ENCODE results near the gene SEMA3D.

SEMA3D gene

GRCh38 chr7:85081392-85081791 lies 105.5 kb downstream of the SEMA3D start:
- Histone ChIP-seq H3K4me3 (ENCODE audit: low read depth, low read length) (no peak overlapping the region), H3K36me3 (ENCODE audit: insufficient read depth, low read length) (no peaks in the 10 kb centered on the region), H3K4me1 (ENCODE audit: control insufficient read depth, insufficient read depth, low read length, unreplicated experiment) (no peaks in the 10 kb centered on the region), H2AFZ (ENCODE audit: low read length, unreplicated experiment) (no peak overlapping the region), H3K27ac (ENCODE audit: low read depth, low read length) (no peak overlapping the region), H3K79me2 (ENCODE audit: control insufficient read depth, insufficient read depth, low read length, unreplicated experiment) (no peaks in the 10 kb centered on the region), H3K27me3 (ENCODE audit: insufficient read depth, low read length) (no peaks in the 10 kb centered on the region)

GRCh38 chr7:85079434-85079833 lies 107.4 kb downstream of the SEMA3D start:
- no peaks in the 10 kb centered on the region for H3K4me1 ChIP-seq (ENCODE audit: control insufficient read depth, insufficient read depth, low read length, unreplicated experiment)
- H2AFZ ChIP-seq (ENCODE audit: low read length, unreplicated experiment): no peak overlapping the region
- H3K27ac ChIP-seq (ENCODE audit: low read depth, low read length): no peak overlapping the region
- H3K36me3 ChIP-seq (ENCODE audit: insufficient read depth, low read length): no peaks in the 10 kb centered on the region
- H3K79me2 ChIP-seq (ENCODE audit: control insufficient read depth, insufficient read depth, low read length, unreplicated experiment): no peaks in the 10 kb centered on the region
- H3K27me3 ChIP-seq (ENCODE audit: insufficient read depth, low read length): no peaks in the 10 kb centered on the region
- no peak overlapping the region for H3K4me3 ChIP-seq (ENCODE audit: low read depth, low read length)

- H3K27me3 ChIP-seq (ENCODE audit: insufficient read depth, low read length): no peaks in the 10 kb centered on the region
- H3K4me1 ChIP-seq (ENCODE audit: control insufficient read depth, insufficient read depth, low read length, unreplicated experiment): no peaks in the 10 kb centered on the region
- H3K36me3 ChIP-seq (ENCODE audit: insufficient read depth, low read length): no peaks in the 10 kb centered on the region
- no peak overlapping the region for H3K4me3 ChIP-seq (ENCODE audit: low read depth, low read length)
- no peaks in the 10 kb centered on the region for H3K79me2 ChIP-seq (ENCODE audit: control insufficient read depth, insufficient read depth, low read length, unreplicated experiment)
- no peak overlapping the region for H3K27ac ChIP-seq (ENCODE audit: low read depth, low read length)
- no peak overlapping the region for H2AFZ ChIP-seq (ENCODE audit: low read length, unreplicated experiment)
Measured at GRCh38 chr7:85078181-85078580, 108.7 kb downstream of the SEMA3D start.

- Histone ChIP-seq H3K79me2 (ENCODE audit: control insufficient read depth, insufficient read depth, low read length, unreplicated experiment) (no peaks in the 10 kb centered on the region), H3K36me3 (ENCODE audit: insufficient read depth, low read length) (no peaks in the 10 kb centered on the region), H3K4me3 (ENCODE audit: low read depth, low read length) (no peak overlapping the region), H3K27me3 (ENCODE audit: insufficient read depth, low read length) (no peaks in the 10 kb centered on the region), H3K4me1 (ENCODE audit: control insufficient read depth, insufficient read depth, low read length, unreplicated experiment) (peaks cover 7% of the 10 kb centered on the region), H2AFZ (ENCODE audit: low read length, unreplicated experiment) (no peak overlapping the region), H3K27ac (ENCODE audit: low read depth, low read length) (no peak overlapping the region)
Measured at GRCh38 chr7:85075864-85076263, 111.0 kb downstream of the SEMA3D start.

GRCh38 chr7:85074992-85075391 lies 111.9 kb downstream of the SEMA3D start:
- Histone ChIP-seq H3K27ac (ENCODE audit: low read depth, low read length) (no peak overlapping the region), H2AFZ (ENCODE audit: low read length, unreplicated experiment) (no peak overlapping the region), H3K36me3 (ENCODE audit: insufficient read depth, low read length) (no peaks in the 10 kb centered on the region), H3K27me3 (ENCODE audit: insufficient read depth, low read length) (no peaks in the 10 kb centered on the region), H3K79me2 (ENCODE audit: control insufficient read depth, insufficient read depth, low read length, unreplicated experiment) (no peaks in the 10 kb centered on the region), H3K4me3 (ENCODE audit: low read depth, low read length) (no peak overlapping the region), H3K4me1 (ENCODE audit: control insufficient read depth, insufficient read depth, low read length, unreplicated experiment) (peaks cover 8% of the 10 kb centered on the region)

- no peak overlapping the region for H2AFZ ChIP-seq (ENCODE audit: low read length, unreplicated experiment)
- no peaks in the 10 kb centered on the region for H3K27me3 ChIP-seq (ENCODE audit: insufficient read depth, low read length)
Measured at GRCh38 chr7:85074016-85074415, 112.8 kb downstream of the SEMA3D start.

GRCh38 chr7:85070967-85071628 lies 115.8 kb downstream of the SEMA3D start:
- Histone ChIP-seq H2AFZ (ENCODE audit: low read length, unreplicated experiment) (no peak overlapping the region), H3K27me3 (ENCODE audit: insufficient read depth, low read length) (no peaks in the 10 kb centered on the region), H3K4me3 (ENCODE audit: low read depth, low read length) (no peak overlapping the region), H3K36me3 (ENCODE audit: insufficient read depth, low read length) (no peaks in the 10 kb centered on the region), H3K27ac (ENCODE audit: low read depth, low read length) (no peak overlapping the region), H3K79me2 (ENCODE audit: control insufficient read depth, insufficient read depth, low read length, unreplicated experiment) (no peaks in the 10 kb centered on the region), H3K4me1 (ENCODE audit: control insufficient read depth, insufficient read depth, low read length, unreplicated experiment) (peaks cover 26% of the 10 kb centered on the region)

More at GRCh38 chr7:85074016-85074415, 112.8 kb downstream of the SEMA3D start:
- no peaks in the 10 kb centered on the region for H3K79me2 ChIP-seq (ENCODE audit: control insufficient read depth, insufficient read depth, low read length, unreplicated experiment)
- no peaks in the 10 kb centered on the region for H3K36me3 ChIP-seq (ENCODE audit: insufficient read depth, low read length)
- H3K4me1 ChIP-seq (ENCODE audit: control insufficient read depth, insufficient read depth, low read length, unreplicated experiment): peaks cover 14% of the 10 kb centered on the region
- H3K4me3 ChIP-seq (ENCODE audit: low read depth, low read length): no peak overlapping the region
- H3K27ac ChIP-seq (ENCODE audit: low read depth, low read length): no peak overlapping the region

- H3K79me2 ChIP-seq (ENCODE audit: control insufficient read depth, insufficient read depth, low read length, unreplicated experiment): no peaks in the 10 kb centered on the region
- H3K27me3 ChIP-seq (ENCODE audit: insufficient read depth, low read length): no peaks in the 10 kb centered on the region
- no peak overlapping the region for H3K4me3 ChIP-seq (ENCODE audit: low read depth, low read length)
- no peak overlapping the region for H3K27ac ChIP-seq (ENCODE audit: low read depth, low read length)
- no peak overlapping the region for H2AFZ ChIP-seq (ENCODE audit: low read length, unreplicated experiment)
- peaks cover 37% of the 10 kb centered on the region for H3K4me1 ChIP-seq (ENCODE audit: control insufficient read depth, insufficient read depth, low read length, unreplicated experiment)
- no peaks in the 10 kb centered on the region for H3K36me3 ChIP-seq (ENCODE audit: insufficient read depth, low read length)
Measured at GRCh38 chr7:85068799-85069198, 118.1 kb downstream of the SEMA3D start.

- no peaks in the 10 kb centered on the region for H3K36me3 ChIP-seq (ENCODE audit: insufficient read depth, low read length)
- no peak overlapping the region for H2AFZ ChIP-seq (ENCODE audit: low read length, unreplicated experiment)
- no peak overlapping the region for H3K4me3 ChIP-seq (ENCODE audit: low read depth, low read length)
- no peak overlapping the region for H3K27ac ChIP-seq (ENCODE audit: low read depth, low read length)
- no peaks in the 10 kb centered on the region for H3K79me2 ChIP-seq (ENCODE audit: control insufficient read depth, insufficient read depth, low read length, unreplicated experiment)
- no peaks in the 10 kb centered on the region for H3K27me3 ChIP-seq (ENCODE audit: insufficient read depth, low read length)
- H3K4me1 ChIP-seq (ENCODE audit: control insufficient read depth, insufficient read depth, low read length, unreplicated experiment): peaks cover 37% of the 10 kb centered on the region
Measured at GRCh38 chr7:85067371-85067770, 119.5 kb downstream of the SEMA3D start.

GRCh38 chr7:85065888-85066485 lies 120.9 kb downstream of the SEMA3D start:
- no peaks in the 10 kb centered on the region; the same call in 1 of the 2 replicates for H3K27me3 ChIP-seq (ENCODE audit: insufficient read depth, low read length)
- H2AFZ ChIP-seq (ENCODE audit: low read length, unreplicated experiment): no peak overlapping the region

GRCh38 chr7:85065306-85065705 lies 121.5 kb downstream of the SEMA3D start:
- H3K4me1 ChIP-seq (ENCODE audit: control insufficient read depth, insufficient read depth, low read length, unreplicated experiment): peaks cover 29% of the 10 kb centered on the region
- H3K4me3 ChIP-seq (ENCODE audit: low read depth, low read length): no peak overlapping the region
- no peak overlapping the region for H3K27ac ChIP-seq (ENCODE audit: low read depth, low read length)
- H3K79me2 ChIP-seq (ENCODE audit: control insufficient read depth, insufficient read depth, low read length, unreplicated experiment): no peaks in the 10 kb centered on the region
- H3K27me3 ChIP-seq (ENCODE audit: insufficient read depth, low read length): no peaks in the 10 kb centered on the region; the same call in 1 of the 2 replicates
- no peak overlapping the region for H2AFZ ChIP-seq (ENCODE audit: low read length, unreplicated experiment)
- H3K36me3 ChIP-seq (ENCODE audit: insufficient read depth, low read length): no peaks in the 10 kb centered on the region

More at GRCh38 chr7:85065888-85066485, 120.9 kb downstream of the SEMA3D start:
- H3K27ac ChIP-seq (ENCODE audit: low read depth, low read length): no peak overlapping the region
- no peaks in the 10 kb centered on the region for H3K36me3 ChIP-seq (ENCODE audit: insufficient read depth, low read length)
- H3K4me3 ChIP-seq (ENCODE audit: low read depth, low read length): no peak overlapping the region
- no peaks in the 10 kb centered on the region for H3K79me2 ChIP-seq (ENCODE audit: control insufficient read depth, insufficient read depth, low read length, unreplicated experiment)
- peaks cover 32% of the 10 kb centered on the region for H3K4me1 ChIP-seq (ENCODE audit: control insufficient read depth, insufficient read depth, low read length, unreplicated experiment)
